Activated naive CD4-positive, alpha-beta T cell treated with anti-CD3 and anti-CD28 coated beads, Interleukin-2, amount 10 ng/mL, durations not matched to agents 7 days and 5 days (primary cell): ENCODE results near the gene FSTL4.

Experiments
- CTCF ChIA-PET: fragments of 350-600 bp; sonication (Branson Sonifier 250); formaldehyde crosslinking; loops from one replicate; lab custom pipeline; 2021; ENCODE audit warnings: antibody characterized with exemption; lab: Charles Lee
- DNase-seq: peaks from one replicate; pipeline ENCODE4 v3.0.0-alpha.2; 2020
- H3K27ac Mint-ChIP-seq: one replicate; pipeline ENCODE4 v1.8.0; 2021; ENCODE audit warnings: mild to moderate bottlenecking, moderate library complexity, mixed read lengths
- H3K27me3 Mint-ChIP-seq: one replicate; pipeline ENCODE4 v1.8.0; 2021; ENCODE audit warnings: mild to moderate bottlenecking, mixed read lengths
- H3K36me3 Mint-ChIP-seq: one replicate; pipeline ENCODE4 v1.8.0; 2021; ENCODE audit warnings: mixed read lengths
- H3K4me1 Mint-ChIP-seq: one replicate; pipeline ENCODE4 v1.8.0; 2021; ENCODE audit warnings: mixed read lengths
- H3K4me3 Mint-ChIP-seq: one replicate; pipeline ENCODE4 v1.8.0; 2021; ENCODE audit warnings: mild to moderate bottlenecking, moderate library complexity, mixed read lengths
- H3K9me3 Mint-ChIP-seq: one replicate; pipeline ENCODE4 v1.8.0; 2021; ENCODE audit warnings: mixed read lengths

FSTL4 gene

DNA sequence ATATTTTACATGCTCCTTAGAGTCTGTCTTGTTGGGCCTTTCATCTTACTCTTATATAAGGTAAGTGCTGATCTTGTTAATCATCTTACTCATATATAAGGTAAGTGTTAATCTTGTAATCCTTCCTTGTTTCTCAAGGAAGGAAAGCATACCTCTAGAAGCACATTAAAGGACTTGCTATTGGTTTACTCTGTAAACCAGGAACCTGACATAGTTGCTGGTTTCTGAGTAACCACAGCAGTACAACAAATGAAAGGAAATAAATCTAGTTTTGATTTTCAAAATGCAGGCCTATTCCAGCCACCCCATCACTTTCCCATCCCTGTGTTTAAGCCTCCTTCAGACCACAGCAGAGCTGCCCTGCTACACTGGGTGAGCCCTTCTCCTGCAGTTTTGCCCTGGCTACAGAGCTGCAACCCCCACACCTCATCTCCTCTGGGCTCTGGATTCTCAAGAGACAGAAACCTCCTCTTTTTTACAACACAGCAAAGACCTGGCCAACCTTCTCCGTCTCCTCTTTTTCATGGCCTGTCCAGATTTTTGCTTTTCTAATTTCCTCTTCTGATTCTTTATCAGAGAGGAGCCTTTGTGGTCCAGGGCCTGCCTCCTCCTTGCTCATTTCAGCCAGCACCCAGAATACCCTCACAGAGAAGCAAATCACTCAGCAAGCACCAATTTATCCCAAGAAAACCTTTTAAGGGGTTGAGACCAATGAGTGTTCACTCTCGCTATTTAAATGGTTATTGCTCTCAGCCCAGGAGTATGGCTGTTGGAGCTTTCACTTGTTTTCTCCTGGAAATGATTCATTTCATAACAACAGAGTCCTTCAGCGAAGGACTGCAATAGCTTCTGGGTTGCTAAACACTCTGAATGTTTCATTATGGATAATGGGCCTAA is 103.2 kb downstream of the FSTL4 start:
- Mint-ChIP-seq H3K27me3 (peaks cover 11% of the 10 kb centered on the region), H3K27ac (no peak overlapping the region), H3K36me3 (no peaks in the 10 kb centered on the region), H3K4me1 (no peaks in the 10 kb centered on the region), H3K4me3 (no peak overlapping the region), H3K9me3 (no peaks in the 10 kb centered on the region)
- DNase-seq: no peak
- CTCF ChIA-PET: no interaction called here

GRCh38 chr5:133508331-133508730 is 104.0 kb downstream of the FSTL4 start:
- Mint-ChIP-seq H3K36me3 (no peaks in the 10 kb centered on the region), H3K27me3 (peaks cover 16% of the 10 kb centered on the region), H3K27ac (no peak overlapping the region), H3K9me3 (no peaks in the 10 kb centered on the region), H3K4me3 (no peak overlapping the region), H3K4me1 (no peaks in the 10 kb centered on the region)
- CTCF ChIA-PET: no interaction called here
- no peak for DNase-seq

DNA sequence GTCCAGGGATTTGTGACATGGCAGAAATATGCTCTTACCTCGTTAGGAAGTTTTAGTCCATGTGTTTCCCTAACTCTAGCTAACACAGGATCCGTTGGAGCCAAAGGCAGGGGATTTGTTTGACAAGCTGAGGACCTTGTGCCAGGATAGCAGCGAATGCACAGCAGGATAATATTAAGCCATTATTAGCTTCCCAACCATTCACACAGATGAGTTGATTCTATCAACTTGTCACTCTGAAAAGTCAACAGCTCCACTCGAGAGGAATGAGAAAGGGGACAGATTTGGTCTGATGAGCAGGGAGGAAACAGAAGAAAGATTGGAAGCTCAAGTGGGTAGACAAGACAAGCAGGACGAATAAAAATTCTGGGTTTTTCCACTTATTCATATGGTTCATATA is 106.2 kb downstream of the FSTL4 start:
- Mint-ChIP-seq H3K27ac (no peak overlapping the region), H3K27me3 (peaks cover 17% of the 10 kb centered on the region), H3K4me1 (no peaks in the 10 kb centered on the region), H3K4me3 (no peak overlapping the region), H3K36me3 (no peaks in the 10 kb centered on the region), H3K9me3 (no peaks in the 10 kb centered on the region)
- CTCF ChIA-PET: no interaction called here
- DNase-seq: no peak

GRCh38 chr5:133503511-133503910 is 108.8 kb downstream of the FSTL4 start:
- Mint-ChIP-seq H3K4me3 (no peak overlapping the region), H3K4me1 (no peaks in the 10 kb centered on the region), H3K27me3 (peaks cover 25% of the 10 kb centered on the region), H3K36me3 (no peaks in the 10 kb centered on the region), H3K27ac (no peak overlapping the region), H3K9me3 (no peaks in the 10 kb centered on the region)
- CTCF ChIA-PET: no interaction called here
- no peak for DNase-seq

DNA sequence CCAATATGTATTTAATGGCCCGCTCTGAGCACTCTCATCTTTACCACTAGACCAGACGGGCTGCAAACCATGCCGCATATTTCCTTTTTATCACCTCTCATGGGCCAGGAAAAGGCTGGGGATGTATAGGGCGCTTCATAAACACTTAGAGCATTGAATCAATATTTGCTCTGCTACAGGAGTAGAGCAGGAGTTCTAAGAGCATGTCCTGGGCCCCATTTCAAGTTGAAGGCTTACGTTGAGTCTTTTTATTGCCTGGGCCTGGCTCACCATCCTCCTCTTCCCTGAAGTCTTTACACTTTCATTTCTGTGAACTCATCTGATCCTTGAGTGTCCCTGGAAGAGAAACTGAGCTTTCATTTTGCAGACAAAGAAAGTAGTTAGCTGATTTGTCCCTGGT is 112.4 kb downstream of the FSTL4 start:
- no peak overlapping the region for H3K4me3 Mint-ChIP-seq
- no peaks in the 10 kb centered on the region for H3K36me3 Mint-ChIP-seq
- no peaks in the 10 kb centered on the region for H3K9me3 Mint-ChIP-seq
- no peak overlapping the region for H3K27ac Mint-ChIP-seq
- DNase-seq: no peak
- CTCF ChIA-PET: no interaction called here
- peaks cover 27% of the 10 kb centered on the region for H3K27me3 Mint-ChIP-seq
- H3K4me1 Mint-ChIP-seq: no peaks in the 10 kb centered on the region

DNA sequence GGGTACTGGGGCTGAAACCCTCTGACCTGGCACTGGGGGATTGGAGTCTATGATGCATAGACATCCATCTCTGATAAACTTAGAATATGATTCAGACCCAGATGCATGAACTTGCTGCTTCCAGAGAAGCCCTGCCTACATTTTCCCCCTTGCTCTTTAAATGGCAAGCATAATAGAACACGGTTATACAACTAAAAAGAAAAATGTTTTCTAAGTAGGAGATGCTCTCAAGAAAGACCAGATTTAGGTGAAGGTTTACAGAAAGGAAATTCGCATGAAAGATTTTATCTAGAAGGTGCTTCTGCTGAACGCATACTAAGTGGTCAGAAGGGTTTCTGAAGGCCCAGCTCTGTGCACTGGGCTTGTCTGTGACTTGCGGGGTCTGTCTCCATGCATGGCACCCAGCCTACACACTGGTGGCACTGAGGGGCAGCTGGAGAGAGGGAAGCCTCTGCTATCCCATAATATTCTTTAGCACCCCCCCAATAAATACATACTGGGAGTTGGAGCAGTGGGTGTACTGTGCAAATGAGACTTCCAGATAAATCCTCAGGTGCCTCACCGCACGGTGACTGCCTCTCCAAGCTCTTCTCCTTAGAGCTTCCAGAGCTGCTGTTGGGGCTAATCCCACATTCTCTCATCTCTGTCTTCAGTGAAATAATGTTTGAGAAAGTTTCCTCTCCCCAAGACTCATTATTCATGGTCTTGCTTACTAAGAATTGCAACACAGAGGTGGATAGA is 114.6 kb downstream of the FSTL4 start:
- H3K9me3 Mint-ChIP-seq: no peaks in the 10 kb centered on the region
- H3K4me1 Mint-ChIP-seq: no peaks in the 10 kb centered on the region
- H3K4me3 Mint-ChIP-seq: no peak overlapping the region
- no peak for DNase-seq
- CTCF ChIA-PET: no interaction called here
- no peak overlapping the region for H3K27ac Mint-ChIP-seq
- H3K36me3 Mint-ChIP-seq: no peaks in the 10 kb centered on the region
- H3K27me3 Mint-ChIP-seq: peaks cover 22% of the 10 kb centered on the region

- Mint-ChIP-seq H3K9me3 (no peaks in the 10 kb centered on the region), H3K27ac (no peak overlapping the region), H3K36me3 (no peaks in the 10 kb centered on the region), H3K27me3 (peaks cover 13% of the 10 kb centered on the region), H3K4me1 (no peaks in the 10 kb centered on the region), H3K4me3 (no peak overlapping the region)
- CTCF ChIA-PET: no interaction called here
- DNase-seq: no peak
Measured at GRCh38 chr5:133496631-133497030, 115.7 kb downstream of the FSTL4 start.

DNA sequence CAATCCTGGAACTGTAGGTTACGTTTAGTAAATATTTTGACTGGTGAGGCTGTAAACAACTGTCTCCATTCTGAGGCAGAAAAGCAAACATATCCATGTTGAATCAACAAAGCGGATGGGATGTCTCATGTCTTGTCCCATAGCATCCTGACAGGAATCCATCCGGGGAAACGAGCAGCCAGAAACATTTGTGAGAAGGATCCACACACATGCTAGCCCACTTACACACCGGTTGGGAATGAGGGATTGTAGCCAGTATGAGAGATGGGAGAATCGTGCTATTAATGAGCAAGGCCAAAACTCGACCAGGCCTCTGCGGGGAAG is 117.5 kb downstream of the FSTL4 start:
- H3K36me3 Mint-ChIP-seq: no peaks in the 10 kb centered on the region
- CTCF ChIA-PET: no interaction called here
- peaks cover 5% of the 10 kb centered on the region for H3K27me3 Mint-ChIP-seq
- H3K4me3 Mint-ChIP-seq: no peak overlapping the region
- no peaks in the 10 kb centered on the region for H3K9me3 Mint-ChIP-seq
- no peak overlapping the region for H3K27ac Mint-ChIP-seq
- DNase-seq: no peak
- H3K4me1 Mint-ChIP-seq: no peaks in the 10 kb centered on the region

- Mint-ChIP-seq H3K4me1 (no peaks in the 10 kb centered on the region), H3K4me3 (no peak overlapping the region), H3K36me3 (no peaks in the 10 kb centered on the region), H3K27ac (no peak overlapping the region), H3K9me3 (no peaks in the 10 kb centered on the region), H3K27me3 (peaks cover 5% of the 10 kb centered on the region)
- DNase-seq: no peak
- CTCF ChIA-PET: interaction anchor here (0.6 kb wide), 1 partner anchor 258 kb away, joined by 3 read pairs; no protein-coding TSS in a partner anchor
Measured at GRCh38 chr5:133494232-133494922, 118.0 kb downstream of the FSTL4 start.

DNA sequence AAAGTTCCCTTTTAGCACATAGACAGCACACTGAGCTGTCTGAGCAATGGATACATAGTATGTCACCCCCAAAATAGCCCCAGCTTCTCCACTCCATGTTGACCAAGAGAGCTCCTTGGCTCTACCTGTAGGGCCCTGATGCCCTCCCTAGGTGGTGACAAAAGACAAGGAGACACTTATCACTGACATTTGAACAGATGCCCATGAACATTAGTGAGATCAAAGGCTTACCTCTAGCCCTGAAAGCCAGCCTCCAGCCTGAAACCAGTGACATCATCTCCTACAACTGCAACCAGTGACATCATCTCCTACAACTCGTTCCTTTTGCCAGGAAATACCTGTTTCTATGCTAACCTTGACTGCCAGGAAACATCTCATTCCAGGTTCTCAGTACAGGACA is 122.7 kb downstream of the FSTL4 start:
- no peaks in the 10 kb centered on the region for H3K27me3 Mint-ChIP-seq
- H3K36me3 Mint-ChIP-seq: no peaks in the 10 kb centered on the region
- no peaks in the 10 kb centered on the region for H3K9me3 Mint-ChIP-seq
- CTCF ChIA-PET: interaction anchor here (0.6 to 1.4 kb wide), 3 partner anchors 380 to 454 kb away, joined by 4 to 5 read pairs (median 4); no protein-coding TSS in a partner anchor
- no peaks in the 10 kb centered on the region for H3K4me1 Mint-ChIP-seq
- no peak overlapping the region for H3K4me3 Mint-ChIP-seq
- H3K27ac Mint-ChIP-seq: no peak overlapping the region
- peak; percentile 23 for DNase-seq

DNA sequence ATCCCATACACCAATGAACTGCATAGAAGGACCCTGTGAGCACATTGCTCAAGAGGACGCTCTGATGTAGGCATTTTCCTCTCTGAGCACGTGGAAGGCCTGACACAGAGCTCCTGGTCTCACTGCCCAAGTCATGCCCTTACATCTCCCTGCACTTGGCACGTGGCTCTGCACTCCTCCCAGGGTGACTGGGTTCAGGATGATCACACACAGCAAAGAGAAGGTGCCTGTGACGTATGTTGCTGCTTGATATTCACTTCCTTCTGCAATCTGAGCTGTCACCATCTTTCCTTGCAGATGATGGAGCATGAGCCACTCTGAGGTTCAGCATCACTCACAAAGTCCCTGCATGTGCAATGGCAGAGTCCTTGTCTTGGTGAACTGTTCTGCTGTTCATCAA is 125.2 kb downstream of the FSTL4 start:
- no peak overlapping the region for H3K4me3 Mint-ChIP-seq
- no peak overlapping the region for H3K27ac Mint-ChIP-seq
- H3K27me3 Mint-ChIP-seq: peaks cover 5% of the 10 kb centered on the region
- no peaks in the 10 kb centered on the region for H3K36me3 Mint-ChIP-seq
- H3K4me1 Mint-ChIP-seq: no peaks in the 10 kb centered on the region
- CTCF ChIA-PET: no interaction called here
- no peak for DNase-seq
- H3K9me3 Mint-ChIP-seq: no peaks in the 10 kb centered on the region

DNA sequence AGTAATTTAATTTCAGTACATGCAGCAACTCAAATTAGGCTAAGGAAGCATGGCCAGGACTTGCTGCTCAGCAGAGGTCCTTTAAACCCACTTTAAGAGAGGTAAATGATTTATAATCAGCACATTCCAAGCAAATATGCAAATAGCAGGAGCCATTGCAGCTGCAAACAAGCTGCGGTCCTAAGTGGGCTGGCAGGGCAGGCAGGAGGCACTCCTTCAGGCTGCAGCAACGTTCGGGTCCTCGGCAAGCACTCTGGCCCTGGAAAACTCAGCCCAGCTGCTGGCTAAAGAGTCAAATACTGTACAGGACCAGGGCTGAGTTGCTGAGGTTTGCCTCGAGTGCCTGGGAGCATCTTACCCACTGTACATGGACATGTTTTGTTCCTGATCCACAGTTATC is 126.9 kb downstream of the FSTL4 start:
- CTCF ChIA-PET: no interaction called here
- H3K4me3 Mint-ChIP-seq: no peak overlapping the region
- H3K9me3 Mint-ChIP-seq: no peaks in the 10 kb centered on the region
- H3K4me1 Mint-ChIP-seq: no peaks in the 10 kb centered on the region
- H3K36me3 Mint-ChIP-seq: no peaks in the 10 kb centered on the region
- H3K27ac Mint-ChIP-seq: no peak overlapping the region
- no peak for DNase-seq
- H3K27me3 Mint-ChIP-seq: peaks cover 5% of the 10 kb centered on the region

- CTCF ChIA-PET: no interaction called here
- peaks cover 12% of the 10 kb centered on the region for H3K27me3 Mint-ChIP-seq
- no peak overlapping the region for H3K27ac Mint-ChIP-seq
- H3K4me1 Mint-ChIP-seq: no peaks in the 10 kb centered on the region
- DNase-seq: no peak
- no peak overlapping the region for H3K4me3 Mint-ChIP-seq
- no peaks in the 10 kb centered on the region for H3K36me3 Mint-ChIP-seq
- H3K9me3 Mint-ChIP-seq: no peaks in the 10 kb centered on the region
Measured at GRCh38 chr5:133483406-133484090, 128.8 kb downstream of the FSTL4 start.

DNA sequence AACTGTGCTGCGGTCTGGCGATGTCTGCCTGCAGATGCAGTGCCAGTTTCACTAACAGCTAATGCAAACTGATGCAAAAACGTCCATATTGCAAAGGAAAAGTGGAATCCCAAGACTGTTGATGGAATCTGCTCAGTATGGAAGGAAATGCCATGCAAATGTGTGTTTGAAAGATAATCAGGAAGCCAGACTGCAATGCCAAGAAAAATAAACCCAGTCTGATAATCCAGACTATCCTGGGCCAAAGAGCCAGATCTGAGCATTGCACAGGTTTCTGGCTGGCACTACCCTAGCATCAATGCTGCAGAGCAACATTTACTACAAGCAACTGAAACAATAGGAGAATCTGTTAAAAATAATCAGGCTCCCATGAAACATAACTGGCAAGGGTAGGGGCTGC is 130.3 kb downstream of the FSTL4 start:
- H3K27ac Mint-ChIP-seq: no peak overlapping the region
- H3K9me3 Mint-ChIP-seq: no peaks in the 10 kb centered on the region
- H3K4me3 Mint-ChIP-seq: no peak overlapping the region
- no peaks in the 10 kb centered on the region for H3K36me3 Mint-ChIP-seq
- CTCF ChIA-PET: interaction anchor here (0.7 kb wide), 1 partner anchor 119 kb away, joined by 3 read pairs; no protein-coding TSS in a partner anchor
- no peaks in the 10 kb centered on the region for H3K4me1 Mint-ChIP-seq
- peaks cover 17% of the 10 kb centered on the region for H3K27me3 Mint-ChIP-seq
- no peak for DNase-seq
